ENCODE data around the gene KCNQ1.

The KCNQ1 gene

GRCh38 chr11:2754008-2754407, 309.2 kb downstream of the KCNQ1 start:
- Histone ChIP-seq H3K27ac (ENCODE audit: low read depth, low read length) (no peak overlapping the region), H3K4me3 (ENCODE audit: low read depth, low read length) (no peak overlapping the region), H3K36me3 (ENCODE audit: control insufficient read depth, insufficient read depth, low read length) (no peaks in the 10 kb centered on the region), H3K4me1 (ENCODE audit: control insufficient read depth, insufficient read depth, low read length) (no peaks in the 10 kb centered on the region), H3K27me3 (ENCODE audit: control insufficient read depth, insufficient read depth, low read length) (peaks cover 62% of the 10 kb centered on the region), H3K9me3 (ENCODE audit: control insufficient read depth, insufficient read depth, low read depth, low read length) (peaks cover 13% of the 10 kb centered on the region), H3K9ac (ENCODE audit: low read length) (no peak overlapping the region)

- no peak overlapping the region for H3K9ac ChIP-seq (ENCODE audit: low read length)
- no peak overlapping the region for H3K4me3 ChIP-seq (ENCODE audit: low read depth, low read length)
- no peaks in the 10 kb centered on the region for H3K4me1 ChIP-seq (ENCODE audit: control insufficient read depth, insufficient read depth, low read length)
- H3K27ac ChIP-seq (ENCODE audit: low read depth, low read length), result no peak overlapping the region
- no peaks in the 10 kb centered on the region for H3K36me3 ChIP-seq (ENCODE audit: control insufficient read depth, insufficient read depth, low read length)
- peaks cover 66% of the 10 kb centered on the region for H3K27me3 ChIP-seq (ENCODE audit: control insufficient read depth, insufficient read depth, low read length)
- H3K9me3 ChIP-seq (ENCODE audit: control insufficient read depth, insufficient read depth, low read depth, low read length), result peaks cover 13% of the 10 kb centered on the region
These were observed 310.3 kb downstream of the KCNQ1 start for GRCh38 chr11:2755071-2755470.

- Histone ChIP-seq H3K9me3 (ENCODE audit: control insufficient read depth, insufficient read depth, low read depth, low read length) (peaks cover 13% of the 10 kb centered on the region), H3K27me3 (ENCODE audit: control insufficient read depth, insufficient read depth, low read length) (peaks cover 47% of the 10 kb centered on the region), H3K4me1 (ENCODE audit: control insufficient read depth, insufficient read depth, low read length) (no peaks in the 10 kb centered on the region), H3K4me3 (ENCODE audit: low read depth, low read length) (no peak overlapping the region), H3K9ac (ENCODE audit: low read length) (no peak overlapping the region), H3K27ac (ENCODE audit: low read depth, low read length) (no peak overlapping the region), H3K36me3 (ENCODE audit: control insufficient read depth, insufficient read depth, low read length) (no peaks in the 10 kb centered on the region)
These were observed 313.9 kb downstream of the KCNQ1 start for GRCh38 chr11:2758751-2759150.

GRCh38 chr11:2759228-2760195, 314.7 kb downstream of the KCNQ1 start:
- H3K27ac ChIP-seq (ENCODE audit: low read depth, low read length), result no peak overlapping the region
- H3K4me3 ChIP-seq (ENCODE audit: low read depth, low read length), result no peak overlapping the region
- H3K9me3 ChIP-seq (ENCODE audit: control insufficient read depth, insufficient read depth, low read depth, low read length), result peaks cover 13% of the 10 kb centered on the region
- no peak overlapping the region for H3K9ac ChIP-seq (ENCODE audit: low read length)
- peaks cover 40% of the 10 kb centered on the region for H3K27me3 ChIP-seq (ENCODE audit: control insufficient read depth, insufficient read depth, low read length)
- no peaks in the 10 kb centered on the region for H3K4me1 ChIP-seq (ENCODE audit: control insufficient read depth, insufficient read depth, low read length)
- no peaks in the 10 kb centered on the region for H3K36me3 ChIP-seq (ENCODE audit: control insufficient read depth, insufficient read depth, low read length)

GRCh38 chr11:2760196-2760871, 315.5 kb downstream of the KCNQ1 start:
- H3K27ac ChIP-seq (ENCODE audit: low read depth, low read length), result no peak overlapping the region
- H3K4me1 ChIP-seq (ENCODE audit: control insufficient read depth, insufficient read depth, low read length), result no peaks in the 10 kb centered on the region
- H3K4me3 ChIP-seq (ENCODE audit: low read depth, low read length), result no peak overlapping the region
- H3K36me3 ChIP-seq (ENCODE audit: control insufficient read depth, insufficient read depth, low read length), result no peaks in the 10 kb centered on the region
- peaks cover 13% of the 10 kb centered on the region for H3K9me3 ChIP-seq (ENCODE audit: control insufficient read depth, insufficient read depth, low read depth, low read length)
- H3K9ac ChIP-seq (ENCODE audit: low read length), result no peak overlapping the region
- H3K27me3 ChIP-seq (ENCODE audit: control insufficient read depth, insufficient read depth, low read length), result peaks cover 35% of the 10 kb centered on the region

GRCh38 chr11:2761131-2762030, 316.6 kb downstream of the KCNQ1 start:
- no peak overlapping the region for H3K4me3 ChIP-seq (ENCODE audit: low read depth, low read length)
- H3K9ac ChIP-seq (ENCODE audit: low read length), result no peak overlapping the region
- peaks cover 37% of the 10 kb centered on the region for H3K27me3 ChIP-seq (ENCODE audit: control insufficient read depth, insufficient read depth, low read length)
- no peaks in the 10 kb centered on the region for H3K4me1 ChIP-seq (ENCODE audit: control insufficient read depth, insufficient read depth, low read length)
- no peak overlapping the region for H3K27ac ChIP-seq (ENCODE audit: low read depth, low read length)
- peaks cover 10% of the 10 kb centered on the region; the same call in 1 of the 2 replicates for H3K9me3 ChIP-seq (ENCODE audit: control insufficient read depth, insufficient read depth, low read depth, low read length)
- no peaks in the 10 kb centered on the region for H3K36me3 ChIP-seq (ENCODE audit: control insufficient read depth, insufficient read depth, low read length)

GRCh38 chr11:2762031-2762380, 317.2 kb downstream of the KCNQ1 start:
- Histone ChIP-seq H3K4me1 (ENCODE audit: control insufficient read depth, insufficient read depth, low read length) (no peaks in the 10 kb centered on the region), H3K9ac (ENCODE audit: low read length) (no peak overlapping the region), H3K9me3 (ENCODE audit: control insufficient read depth, insufficient read depth, low read depth, low read length) (peaks cover 8% of the 10 kb centered on the region; the same call in 1 of the 2 replicates), H3K27me3 (ENCODE audit: control insufficient read depth, insufficient read depth, low read length) (peaks cover 38% of the 10 kb centered on the region), H3K27ac (ENCODE audit: low read depth, low read length) (no peak overlapping the region), H3K4me3 (ENCODE audit: low read depth, low read length) (no peak overlapping the region), H3K36me3 (ENCODE audit: control insufficient read depth, insufficient read depth, low read length) (no peaks in the 10 kb centered on the region)

- H3K27ac ChIP-seq (ENCODE audit: low read depth, low read length), result no peak overlapping the region
- H3K4me1 ChIP-seq (ENCODE audit: control insufficient read depth, insufficient read depth, low read length), result no peaks in the 10 kb centered on the region
- 0 out of 2 replicates have a peak, but pooled peaks cover 5% of the 10 kb centered on the region for H3K9me3 ChIP-seq (ENCODE audit: control insufficient read depth, insufficient read depth, low read depth, low read length)
- H3K4me3 ChIP-seq (ENCODE audit: low read depth, low read length), result no peak overlapping the region
- peaks cover 42% of the 10 kb centered on the region for H3K27me3 ChIP-seq (ENCODE audit: control insufficient read depth, insufficient read depth, low read length)
- no peaks in the 10 kb centered on the region for H3K36me3 ChIP-seq (ENCODE audit: control insufficient read depth, insufficient read depth, low read length)
- H3K9ac ChIP-seq (ENCODE audit: low read length), result no peak overlapping the region
These were observed 317.6 kb downstream of the KCNQ1 start for GRCh38 chr11:2762451-2762850.

- Histone ChIP-seq H3K4me1 (ENCODE audit: control insufficient read depth, insufficient read depth, low read length) (no peaks in the 10 kb centered on the region), H3K9ac (ENCODE audit: low read length) (no peak overlapping the region), H3K27ac (ENCODE audit: low read depth, low read length) (no peak overlapping the region)
These were observed 319.2 kb downstream of the KCNQ1 start for GRCh38 chr11:2763984-2764383.

GRCh38 chr11:2765491-2765890, 320.7 kb downstream of the KCNQ1 start:
- Histone ChIP-seq H3K4me1 (ENCODE audit: control insufficient read depth, insufficient read depth, low read length) (no peaks in the 10 kb centered on the region), H3K27me3 (ENCODE audit: control insufficient read depth, insufficient read depth, low read length) (peaks cover 46% of the 10 kb centered on the region), H3K4me3 (ENCODE audit: low read depth, low read length) (no peak overlapping the region), H3K9ac (ENCODE audit: low read length) (no peak overlapping the region), H3K27ac (ENCODE audit: low read depth, low read length) (no peak overlapping the region), H3K36me3 (ENCODE audit: control insufficient read depth, insufficient read depth, low read length) (no peaks in the 10 kb centered on the region), H3K9me3 (ENCODE audit: control insufficient read depth, insufficient read depth, low read depth, low read length) (no peaks in the 10 kb centered on the region)

More at GRCh38 chr11:2763984-2764383, 319.2 kb downstream of the KCNQ1 start:
- Histone ChIP-seq H3K4me3 (ENCODE audit: low read depth, low read length) (no peak overlapping the region), H3K36me3 (ENCODE audit: control insufficient read depth, insufficient read depth, low read length) (no peaks in the 10 kb centered on the region), H3K27me3 (ENCODE audit: control insufficient read depth, insufficient read depth, low read length) (peaks cover 47% of the 10 kb centered on the region), H3K9me3 (ENCODE audit: control insufficient read depth, insufficient read depth, low read depth, low read length) (no peaks in the 10 kb centered on the region)
